ENCODE measurements around the gene KCNC4.

Gene KCNC4

GRCh38 chr1:110229348-110230001 lies 19.4 kb downstream of the KCNC4 start:
- no peak for TF ChIP-seq CTCF (IDR thresholded peaks at IDR 0.05; ENCODE audit: insufficient read depth, missing control alignments)
- DNase-seq (ENCODE audit: insufficient read length, low spot score) (no peak), FAIRE-seq (no peak)

GRCh38 chr1:110230381-110231199 lies 20.5 kb downstream of the KCNC4 start:
- FAIRE-seq (no peak), DNase-seq (ENCODE audit: insufficient read length, low spot score) (no peak)
- TF ChIP-seq CTCF (IDR thresholded peaks at IDR 0.05; ENCODE audit: insufficient read depth, missing control alignments) = no peak

GRCh38 chr1:110233861-110234260 lies 23.7 kb downstream of the KCNC4 start:
- DNase-seq (ENCODE audit: insufficient read length, low spot score) (no peak), FAIRE-seq (no peak)
- TF ChIP-seq CTCF (IDR thresholded peaks at IDR 0.05; ENCODE audit: insufficient read depth, missing control alignments) = no peak

DNA sequence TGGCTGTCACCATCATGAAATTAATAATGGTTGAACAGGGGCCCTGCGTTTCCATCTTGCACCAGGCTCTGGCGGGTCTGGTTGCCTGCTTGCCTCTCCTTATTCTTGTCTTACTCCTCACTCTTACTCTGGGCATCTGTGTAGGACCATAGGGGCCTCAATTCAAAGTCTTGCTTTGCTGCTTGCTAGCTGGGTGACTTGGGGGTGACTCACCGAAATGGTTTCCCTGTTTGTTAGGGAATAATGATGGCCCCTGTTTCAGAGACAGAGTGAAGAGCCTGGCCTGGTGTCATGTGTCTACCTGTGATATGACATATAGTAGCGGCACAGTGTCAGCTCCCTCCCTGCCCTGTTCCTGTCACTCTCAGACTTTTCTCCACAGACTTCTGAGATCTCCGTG lies 24.6 kb downstream of the KCNC4 start:
- TF ChIP-seq CTCF (IDR thresholded peaks at IDR 0.05; ENCODE audit: insufficient read depth, missing control alignments) = no peak
- no peak for DNase-seq (ENCODE audit: insufficient read length, low spot score)

DNA sequence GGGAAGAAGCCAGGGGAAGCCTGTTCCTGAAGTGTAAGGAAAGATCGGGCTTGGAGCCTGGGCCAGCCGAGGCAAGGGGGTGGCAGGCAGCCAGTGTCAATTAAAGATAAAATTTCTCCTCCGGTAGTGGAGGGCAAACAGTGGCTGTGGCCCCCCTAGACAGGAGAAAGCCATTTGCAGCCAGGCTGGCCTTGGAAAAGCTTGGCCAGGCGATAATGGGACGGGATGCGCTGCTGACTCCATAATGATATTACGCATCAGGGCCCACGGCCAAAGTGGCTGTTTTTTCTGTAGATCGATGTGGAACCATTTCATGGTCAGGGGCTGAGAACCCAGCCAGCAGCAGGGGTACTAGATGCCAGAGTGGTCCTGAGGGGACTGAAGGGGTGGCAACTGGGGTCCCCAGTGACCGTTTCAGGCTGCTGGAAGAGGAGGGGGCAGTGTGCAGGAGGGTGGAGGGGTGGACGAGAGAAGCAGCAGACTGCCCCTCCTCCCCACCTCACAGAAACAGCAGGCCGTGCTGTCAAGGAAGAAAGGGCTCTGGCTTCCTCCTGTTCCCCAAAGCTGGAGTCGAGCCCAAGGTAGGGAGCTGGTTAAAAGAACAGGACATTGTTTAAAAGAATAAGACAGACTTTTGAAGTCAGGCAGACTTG lies 25.2 kb downstream of the KCNC4 start:
- no peak for FAIRE-seq
- DNase-seq (ENCODE audit: insufficient read length, low spot score) = no peak
- TF ChIP-seq CTCF (IDR thresholded peaks at IDR 0.05; ENCODE audit: insufficient read depth, missing control alignments) = no peak

More for the DNA sequence above, 24.6 kb downstream of the KCNC4 start:
- FAIRE-seq = no peak

DNA sequence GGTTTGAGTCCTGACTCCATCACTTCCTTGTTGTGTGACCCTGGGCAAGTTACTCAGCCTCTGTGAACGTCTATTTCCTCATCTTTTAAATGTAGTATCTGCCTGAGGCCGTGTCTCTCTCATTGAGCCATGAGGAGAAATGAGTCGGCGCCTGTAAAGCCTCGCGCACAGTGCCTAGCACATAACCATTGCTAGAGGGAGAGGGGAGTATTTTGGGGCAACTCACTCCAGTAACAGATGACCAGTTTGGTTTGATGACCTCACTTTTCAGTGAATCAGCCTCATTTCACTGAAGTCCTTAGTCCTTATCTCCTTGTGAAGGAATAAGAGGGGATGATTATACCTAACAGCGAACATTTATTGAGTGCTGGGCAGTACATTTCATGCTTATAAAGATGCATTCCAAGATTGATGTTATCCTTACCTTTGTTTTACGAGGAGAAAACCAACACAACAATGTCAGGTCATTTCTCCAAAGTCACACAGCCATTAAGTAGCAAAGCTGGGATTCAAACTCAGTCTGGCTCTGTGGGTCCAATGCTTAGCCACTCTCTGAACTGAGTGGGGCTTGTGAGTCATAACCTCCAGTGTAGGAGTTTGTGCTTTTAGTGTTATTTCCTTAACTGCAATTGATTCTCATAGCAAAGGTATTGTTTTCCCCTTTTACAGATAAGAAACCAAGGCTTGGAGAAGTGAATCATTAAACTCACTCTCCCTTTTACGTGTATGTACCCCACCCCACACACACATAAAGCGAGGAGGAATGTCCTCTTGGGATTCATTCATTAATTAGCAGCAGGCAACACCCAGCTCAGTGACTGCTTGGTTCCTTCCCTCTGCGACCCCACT lies 25.9 kb downstream of the KCNC4 start:
- DNase-seq (ENCODE audit: insufficient read length, low spot score) (no peak), FAIRE-seq (no peak)
- TF ChIP-seq CTCF (IDR thresholded peaks at IDR 0.05; ENCODE audit: insufficient read depth, missing control alignments) = no peak
